Activated T-cell treated with anti-CD3 and anti-CD28 coated beads, Interleukin-2, amount 50 U/mL, for 1 hour (primary cell): Measurements from ENCODE around the gene ARHGAP45.
A peak's percentile ranks its signal among the peaks of the same experiment; 100 is the strongest.
"Not testable (repeated sequence)": the region's sequence is repeated elsewhere in the genome, so short reads cannot be mapped to it uniquely, and the experiment has no call there.

Experiments
- DNase-seq: peaks from one replicate; pipeline ENCODE4 v3.0.0-alpha.2; 2020

The ARHGAP45 gene

GRCh38 chr19:1066748-1067340 is at the start of gene ARHGAP45:
TSS of gene ARHGAP45 (plus strand) at chr19:1067167. CDS start at chr19:1067406, 239 bp downstream.
- DNase-seq = peak; percentile 87

GRCh38 chr19:1017906-1018305 is 49.1 kb upstream of the ARHGAP45 start:
- DNase-seq = no peak

- no peak for DNase-seq
Measured at GRCh38 chr19:1018393-1018792, 48.6 kb upstream of the ARHGAP45 start.

GRCh38 chr19:1018932-1019615 is 47.9 kb upstream of the ARHGAP45 start:
- DNase-seq = no peak

GRCh38 chr19:1019616-1019961 is 47.4 kb upstream of the ARHGAP45 start:
- DNase-seq = no peak

- peak; percentile 43 for DNase-seq
Measured at GRCh38 chr19:1019980-1020867, 46.7 kb upstream of the ARHGAP45 start.

GRCh38 chr19:1020868-1021425 is 46.0 kb upstream of the ARHGAP45 start, which contains the start of gene TMEM259:
TSS of gene TMEM259 (minus strand) at chr19:1021123. CDS start at chr19:1020996, 127 bp downstream.
- peak; percentile 96 for DNase-seq

GRCh38 chr19:1023883-1024188 is 43.1 kb upstream of the ARHGAP45 start:
- not testable (repeated sequence) for DNase-seq

- DNase-seq = not testable (repeated sequence)
Measured at GRCh38 chr19:1025080-1025479, 41.9 kb upstream of the ARHGAP45 start.

- DNase-seq = peak; percentile 76
Measured at GRCh38 chr19:1025960-1026782, 40.8 kb upstream of the ARHGAP45 start, which contains the start of gene CNN2. TSS of gene CNN2 (plus strand) at chr19:1026608. CDS start at chr19:1026662, 54 bp downstream.

GRCh38 chr19:1026783-1027649 is 40.0 kb upstream of the ARHGAP45 start:
- peak; percentile 57 for DNase-seq

GRCh38 chr19:1027650-1028061 is 39.3 kb upstream of the ARHGAP45 start:
- no peak for DNase-seq

GRCh38 chr19:1028062-1028926 is 38.7 kb upstream of the ARHGAP45 start:
- DNase-seq = peak; percentile 68

GRCh38 chr19:1032264-1032867 is 34.6 kb upstream of the ARHGAP45 start:
- no peak for DNase-seq

- DNase-seq = peak; percentile 47
Measured at GRCh38 chr19:1035998-1036621, 30.9 kb upstream of the ARHGAP45 start.

- peak; percentile 48 for DNase-seq
Measured at GRCh38 chr19:1037621-1038064, 29.3 kb upstream of the ARHGAP45 start.

GRCh38 chr19:1038978-1039645 is 27.9 kb upstream of the ARHGAP45 start:
- DNase-seq = no peak

GRCh38 chr19:1039646-1040475 is 27.1 kb upstream of the ARHGAP45 start, which contains the start of gene ABCA7:
TSS of gene ABCA7 (plus strand) at chr19:1040107. CDS start at chr19:1041362, 1,255 bp downstream.
- peak; percentile 100 for DNase-seq
